HG03025 (cell line): ENCODE measurements around the gene GABRA6.

Source experiments
- ATAC-seq: cut with Tn5 transposase; IDR thresholded peaks from one replicate; pipeline ENCODE4 v1.9.1; 2021; ENCODE audit warnings: mild to moderate bottlenecking, moderate library complexity; ENCODE audit not compliant: unreplicated experiment, low FRiP score

GABRA6 gene

GRCh38 chr5:161745392-161745791 lies 59.9 kb downstream of the GABRA6 start:
- ATAC-seq = no peak

- ATAC-seq = no peak
These were observed 65.7 kb downstream of the GABRA6 start for GRCh38 chr5:161751265-161751664.
